Fibroblast of lung (primary cell): ENCODE measurements around the gene PPP2R3B.

Source experiments
- CTCF ChIP-seq, 2 donors: IDR thresholded peaks in 1 of 2; conservative IDR thresholded peaks in 1 of 2; 1 replicate in 1 of 2; 2 replicates in 1 of 2; pipeline ENCODE4 v1.5.1; 2011 to 2012; ENCODE audit warnings: low read length in 2 of 2, control low read depth in 1 of 2, inconsistent platforms in 1 of 2, low read depth in 1 of 2, mild to moderate bottlenecking in 1 of 2
- EZH2 ChIP-seq: IDR thresholded peaks from 2 replicates; pipeline ENCODE4 v1.5.1; 2012; ENCODE audit warnings: low read length, control low read depth, mild to moderate bottlenecking; ENCODE audit errors: missing control alignments

- TF ChIP-seq CTCF (conservative IDR thresholded peaks at IDR 0.05 in 1 of 2, IDR thresholded peaks at IDR 0.05 in 1 of 2; ENCODE audit: low read depth in 1 of 2, low read length in 2 of 2): no peak
- TF ChIP-seq EZH2: no peak
Observed at GRCh38 chrX:346034-346813, 40.5 kb downstream of the PPP2R3B start.
